Measurements from ENCODE around the gene FANCM. TPM values are rescaled to one million over a fixed set of nuclear protein-coding genes. Genes with fewer than 3 reads are reported as not detected.

Gene FANCM
- polyA plus RNA-seq, 1 donor from 2014 or later = 5.0 TPM

DNA sequence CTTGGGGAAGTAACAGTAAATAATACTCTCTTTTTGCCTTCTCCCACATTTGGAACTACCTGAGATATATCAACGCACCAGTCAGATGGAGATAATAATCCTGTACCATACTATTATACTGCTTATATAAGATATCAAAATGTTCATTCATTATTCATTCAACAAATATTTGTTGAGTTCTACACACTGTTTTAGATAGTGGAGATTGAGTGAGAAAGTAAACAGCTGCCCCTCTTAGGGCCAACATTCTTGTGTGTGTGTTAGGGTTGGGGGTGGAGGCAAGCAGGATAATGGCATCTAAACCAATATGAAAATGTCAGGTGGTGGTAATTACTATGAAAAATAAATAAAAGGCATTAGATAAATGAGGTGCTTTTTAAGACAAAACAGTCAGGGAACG is 103.3 kb downstream of the FANCM start:
- Histone ChIP-seq H2AFZ (ENCODE audit: low read depth, low read length) (no peak overlapping the region), H3K27ac (ENCODE audit: low read length) (no peak overlapping the region), H3K79me2 (replicated peaks; ENCODE audit: insufficient read depth, low read length) (no peaks in the 10 kb centered on the region), H3K9me2 (ENCODE audit: insufficient read depth, low read length) (no peaks in the 10 kb centered on the region), H3K4me2 (ENCODE audit: low read length) (no peak overlapping the region), H3K27me3 (ENCODE audit: insufficient read depth, low read depth, low read length) (no peaks in the 10 kb centered on the region), H4K20me1 (ENCODE audit: insufficient read depth) (no peaks in the 10 kb centered on the region), H3K36me3 (ENCODE audit: insufficient read depth, low read length) (no peaks in the 10 kb centered on the region), H3K9ac (ENCODE audit: low read length) (no peak overlapping the region), H3K4me3 (ENCODE audit: low read length) (no peak overlapping the region), H3F3A (ENCODE audit: insufficient read depth, low read length, poor library complexity, severe bottlenecking) (no peaks in the 10 kb centered on the region), H3K9me3 (ENCODE audit: low read length) (no peaks in the 10 kb centered on the region)
- TF ChIP-seq RAD21 (conservative IDR thresholded peaks at IDR 0.05) = no peak

DNA sequence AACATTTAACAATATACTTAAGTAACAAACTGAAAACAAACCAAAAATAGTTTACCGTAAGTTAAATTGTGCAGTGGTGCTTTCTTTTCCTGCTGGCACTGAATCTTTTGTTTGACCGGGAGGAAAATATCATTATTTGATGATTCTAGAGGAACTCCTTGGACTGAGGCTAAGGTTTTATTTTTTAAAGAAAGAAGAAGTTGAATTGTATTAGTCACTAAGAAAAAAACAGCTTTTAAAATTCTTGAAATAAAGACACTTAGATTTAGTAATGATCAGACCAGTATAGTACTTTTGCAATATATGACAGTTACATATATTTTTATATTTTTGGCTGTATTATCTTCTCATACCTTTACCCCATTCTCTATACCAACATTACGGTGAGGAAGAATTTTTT is 107.0 kb downstream of the FANCM start:
- no peak overlapping the region for H3K9ac ChIP-seq (ENCODE audit: low read length)
- H4K20me1 ChIP-seq (ENCODE audit: insufficient read depth) = no peaks in the 10 kb centered on the region
- peaks cover 8% of the 10 kb centered on the region for H3K79me2 ChIP-seq (replicated peaks; ENCODE audit: insufficient read depth, low read length)
- no peak for TF ChIP-seq RAD21 (conservative IDR thresholded peaks at IDR 0.05)
- no peak for TF ChIP-seq SMC3 (conservative IDR thresholded peaks at IDR 0.05; ENCODE audit: poor library complexity)
- no peak for TF ChIP-seq MXI1 (conservative IDR thresholded peaks at IDR 0.05; ENCODE audit: poor library complexity, severe bottlenecking)
- TF ChIP-seq TAF1 (IDR thresholded peaks at IDR 0.05; ENCODE audit: low read depth) = no peak
- TF ChIP-seq POLR2AphosphoS5 (IDR thresholded peaks at IDR 0.05) = no peak
- TF ChIP-seq, protein P1, sequence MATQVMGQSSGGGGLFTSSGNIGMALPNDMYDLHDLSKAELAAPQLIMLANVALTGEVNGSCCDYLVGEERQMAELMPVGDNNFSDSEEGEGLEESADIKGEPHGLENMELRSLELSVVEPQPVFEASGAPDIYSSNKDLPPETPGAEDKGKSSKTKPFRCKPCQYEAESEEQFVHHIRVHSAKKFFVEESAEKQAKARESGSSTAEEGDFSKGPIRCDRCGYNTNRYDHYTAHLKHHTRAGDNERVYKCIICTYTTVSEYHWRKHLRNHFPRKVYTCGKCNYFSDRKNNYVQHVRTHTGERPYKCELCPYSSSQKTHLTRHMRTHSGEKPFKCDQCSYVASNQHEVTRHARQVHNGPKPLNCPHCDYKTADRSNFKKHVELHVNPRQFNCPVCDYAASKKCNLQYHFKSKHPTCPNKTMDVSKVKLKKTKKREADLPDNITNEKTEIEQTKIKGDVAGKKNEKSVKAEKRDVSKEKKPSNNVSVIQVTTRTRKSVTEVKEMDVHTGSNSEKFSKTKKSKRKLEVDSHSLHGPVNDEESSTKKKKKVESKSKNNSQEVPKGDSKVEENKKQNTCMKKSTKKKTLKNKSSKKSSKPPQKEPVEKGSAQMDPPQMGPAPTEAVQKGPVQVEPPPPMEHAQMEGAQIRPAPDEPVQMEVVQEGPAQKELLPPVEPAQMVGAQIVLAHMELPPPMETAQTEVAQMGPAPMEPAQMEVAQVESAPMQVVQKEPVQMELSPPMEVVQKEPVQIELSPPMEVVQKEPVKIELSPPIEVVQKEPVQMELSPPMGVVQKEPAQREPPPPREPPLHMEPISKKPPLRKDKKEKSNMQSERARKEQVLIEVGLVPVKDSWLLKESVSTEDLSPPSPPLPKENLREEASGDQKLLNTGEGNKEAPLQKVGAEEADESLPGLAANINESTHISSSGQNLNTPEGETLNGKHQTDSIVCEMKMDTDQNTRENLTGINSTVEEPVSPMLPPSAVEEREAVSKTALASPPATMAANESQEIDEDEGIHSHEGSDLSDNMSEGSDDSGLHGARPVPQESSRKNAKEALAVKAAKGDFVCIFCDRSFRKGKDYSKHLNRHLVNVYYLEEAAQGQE (IDR thresholded peaks at IDR 0.05; ENCODE audit: borderline replicate concordance) = no peak
- no peak for TF ChIP-seq EZH2 (IDR thresholded peaks at IDR 0.05; ENCODE audit: borderline replicate concordance, insufficient read depth, low read length, poor library complexity, severe bottlenecking)
- TF ChIP-seq EP300 (conservative IDR thresholded peaks at IDR 0.05; ENCODE audit: poor library complexity, severe bottlenecking) = no peak
- TF ChIP-seq, protein P2, sequence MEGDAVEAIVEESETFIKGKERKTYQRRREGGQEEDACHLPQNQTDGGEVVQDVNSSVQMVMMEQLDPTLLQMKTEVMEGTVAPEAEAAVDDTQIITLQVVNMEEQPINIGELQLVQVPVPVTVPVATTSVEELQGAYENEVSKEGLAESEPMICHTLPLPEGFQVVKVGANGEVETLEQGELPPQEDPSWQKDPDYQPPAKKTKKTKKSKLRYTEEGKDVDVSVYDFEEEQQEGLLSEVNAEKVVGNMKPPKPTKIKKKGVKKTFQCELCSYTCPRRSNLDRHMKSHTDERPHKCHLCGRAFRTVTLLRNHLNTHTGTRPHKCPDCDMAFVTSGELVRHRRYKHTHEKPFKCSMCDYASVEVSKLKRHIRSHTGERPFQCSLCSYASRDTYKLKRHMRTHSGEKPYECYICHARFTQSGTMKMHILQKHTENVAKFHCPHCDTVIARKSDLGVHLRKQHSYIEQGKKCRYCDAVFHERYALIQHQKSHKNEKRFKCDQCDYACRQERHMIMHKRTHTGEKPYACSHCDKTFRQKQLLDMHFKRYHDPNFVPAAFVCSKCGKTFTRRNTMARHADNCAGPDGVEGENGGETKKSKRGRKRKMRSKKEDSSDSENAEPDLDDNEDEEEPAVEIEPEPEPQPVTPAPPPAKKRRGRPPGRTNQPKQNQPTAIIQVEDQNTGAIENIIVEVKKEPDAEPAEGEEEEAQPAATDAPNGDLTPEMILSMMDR (IDR thresholded peaks at IDR 0.05; ENCODE audit: poor library complexity, severe bottlenecking) = no peak
- no peaks in the 10 kb centered on the region for H3K27me3 ChIP-seq (ENCODE audit: insufficient read depth, low read depth, low read length)
- H3K36me3 ChIP-seq (ENCODE audit: insufficient read depth, low read length) = no peaks in the 10 kb centered on the region
- H3K9me2 ChIP-seq (ENCODE audit: insufficient read depth, low read length) = no peaks in the 10 kb centered on the region
- no peaks in the 10 kb centered on the region for H3K9me3 ChIP-seq (ENCODE audit: low read length)
- no peak overlapping the region for H2AFZ ChIP-seq (ENCODE audit: low read depth, low read length)
- no peak overlapping the region for H3K4me2 ChIP-seq (ENCODE audit: low read length)
- no peaks in the 10 kb centered on the region for H3F3A ChIP-seq (ENCODE audit: insufficient read depth, low read length, poor library complexity, severe bottlenecking)
- H3K27ac ChIP-seq (ENCODE audit: low read length) = no peak overlapping the region
- H3K4me3 ChIP-seq (ENCODE audit: low read length) = no peak overlapping the region

DNA sequence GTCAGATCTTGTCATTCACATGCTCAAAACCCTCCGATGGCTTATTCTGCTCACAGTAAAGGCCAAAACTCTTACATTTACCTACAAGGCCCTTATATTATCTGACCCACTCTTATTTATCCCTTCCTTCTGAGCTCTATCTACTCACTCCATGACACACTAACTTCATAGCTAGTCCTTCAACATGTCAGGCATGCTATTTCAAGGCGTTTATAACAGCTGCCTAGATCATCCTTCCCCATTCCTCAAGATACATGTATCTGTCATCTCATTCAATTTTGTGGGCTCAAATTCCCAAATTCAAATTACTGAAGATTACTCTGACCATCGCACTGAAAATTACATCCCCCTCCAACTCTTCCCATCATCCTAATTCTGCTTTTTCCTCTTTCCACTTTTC is 110.4 kb downstream of the FANCM start:
- Histone ChIP-seq H3F3A (ENCODE audit: insufficient read depth, low read length, poor library complexity, severe bottlenecking) (no peaks in the 10 kb centered on the region), H3K27me3 (ENCODE audit: insufficient read depth, low read depth, low read length) (no peaks in the 10 kb centered on the region), H3K79me2 (replicated peaks; ENCODE audit: insufficient read depth, low read length) (peaks cover 37% of the 10 kb centered on the region), H2AFZ (ENCODE audit: low read depth, low read length) (no peak overlapping the region), H3K9me3 (ENCODE audit: low read length) (no peaks in the 10 kb centered on the region), H3K9ac (ENCODE audit: low read length) (no peak overlapping the region), H3K27ac (ENCODE audit: low read length) (no peak overlapping the region), H3K4me2 (ENCODE audit: low read length) (no peak overlapping the region), H4K20me1 (ENCODE audit: insufficient read depth) (no peaks in the 10 kb centered on the region), H3K36me3 (ENCODE audit: insufficient read depth, low read length) (no peaks in the 10 kb centered on the region), H3K9me2 (ENCODE audit: insufficient read depth, low read length) (no peaks in the 10 kb centered on the region), H3K4me3 (ENCODE audit: low read length) (no peak overlapping the region)
- TF ChIP-seq EZH2 (IDR thresholded peaks at IDR 0.05; ENCODE audit: borderline replicate concordance, insufficient read depth, low read length, poor library complexity, severe bottlenecking) (no peak), EP300 (conservative IDR thresholded peaks at IDR 0.05; ENCODE audit: poor library complexity, severe bottlenecking) (no peak), POLR2AphosphoS5 (IDR thresholded peaks at IDR 0.05) (no peak)
- TF ChIP-seq, protein P1 (IDR thresholded peaks at IDR 0.05; ENCODE audit: borderline replicate concordance) = no peak
